Measurements from ENCODE around the gene PIPOX.

Gene PIPOX

DNA sequence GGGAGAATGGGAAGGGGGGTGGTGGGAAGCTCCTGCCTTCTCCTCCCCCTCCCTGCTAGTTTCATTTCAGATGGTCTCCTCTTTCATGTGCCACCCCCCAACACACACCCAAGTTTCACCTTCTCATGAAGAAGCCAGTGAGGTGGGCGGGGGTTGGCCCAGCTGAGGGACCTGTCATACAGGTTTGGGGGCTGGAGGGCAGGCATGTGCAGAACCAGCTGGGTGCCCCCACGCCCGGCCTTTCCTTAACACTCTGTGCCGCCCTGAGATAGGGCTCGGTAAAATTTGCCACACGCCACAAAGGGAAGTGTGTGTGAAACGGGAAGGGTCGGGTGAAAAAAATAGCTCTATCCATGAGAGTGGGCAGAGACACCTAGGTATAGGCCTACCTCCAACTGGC is 57.4 kb downstream of the PIPOX start:
- H4K20me1 ChIP-seq (ENCODE audit: insufficient read depth, low read length): no peaks in the 10 kb centered on the region
- H3K9me3 ChIP-seq (ENCODE audit: insufficient read depth, low read length): no peaks in the 10 kb centered on the region

DNA sequence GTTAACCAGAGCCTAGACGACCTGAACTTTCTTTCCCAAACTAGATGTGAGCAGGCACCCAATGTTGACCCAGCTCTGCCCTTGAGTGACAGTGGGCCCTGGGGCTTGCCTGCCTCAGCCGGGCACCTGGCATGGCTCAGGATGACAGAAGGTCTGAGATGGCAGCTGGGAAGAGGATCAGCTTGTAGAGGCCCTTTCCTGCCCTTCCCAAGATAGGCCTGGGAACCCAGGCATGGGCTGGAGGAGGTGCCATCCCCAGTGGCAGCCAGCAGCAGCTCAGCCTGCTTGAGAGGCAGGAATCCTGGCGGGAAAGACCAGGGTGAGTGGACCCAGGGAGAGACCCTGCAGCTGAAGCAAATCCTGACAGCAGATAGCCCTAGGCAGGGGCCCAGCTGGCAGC is 59.1 kb downstream of the PIPOX start:
- Histone ChIP-seq H3K9ac (ENCODE audit: low read length) (no peak overlapping the region), H3K9me3 (ENCODE audit: insufficient read depth, low read length) (no peaks in the 10 kb centered on the region), H3K27me3 (ENCODE audit: low read depth, low read length) (no peaks in the 10 kb centered on the region), H3K4me2 (ENCODE audit: low read length) (no peak overlapping the region), H3K4me3 (ENCODE audit: low read length) (no peak overlapping the region), H3K27ac (ENCODE audit: low read length) (no peak overlapping the region), H3K4me1 (ENCODE audit: low read length) (no peaks in the 10 kb centered on the region), H3K36me3 (replicated peaks; ENCODE audit: low read depth, low read length) (peaks cover 6% of the 10 kb centered on the region), H2AFZ (ENCODE audit: low read depth, low read length) (no peak overlapping the region), H3K79me2 (ENCODE audit: low read length) (no peaks in the 10 kb centered on the region), H4K20me1 (ENCODE audit: insufficient read depth, low read length) (no peaks in the 10 kb centered on the region)
- TF ChIP-seq EZH2phosphoT487 (IDR thresholded peaks at IDR 0.05; ENCODE audit: low read depth): no peak
- TF ChIP-seq, protein P1, sequence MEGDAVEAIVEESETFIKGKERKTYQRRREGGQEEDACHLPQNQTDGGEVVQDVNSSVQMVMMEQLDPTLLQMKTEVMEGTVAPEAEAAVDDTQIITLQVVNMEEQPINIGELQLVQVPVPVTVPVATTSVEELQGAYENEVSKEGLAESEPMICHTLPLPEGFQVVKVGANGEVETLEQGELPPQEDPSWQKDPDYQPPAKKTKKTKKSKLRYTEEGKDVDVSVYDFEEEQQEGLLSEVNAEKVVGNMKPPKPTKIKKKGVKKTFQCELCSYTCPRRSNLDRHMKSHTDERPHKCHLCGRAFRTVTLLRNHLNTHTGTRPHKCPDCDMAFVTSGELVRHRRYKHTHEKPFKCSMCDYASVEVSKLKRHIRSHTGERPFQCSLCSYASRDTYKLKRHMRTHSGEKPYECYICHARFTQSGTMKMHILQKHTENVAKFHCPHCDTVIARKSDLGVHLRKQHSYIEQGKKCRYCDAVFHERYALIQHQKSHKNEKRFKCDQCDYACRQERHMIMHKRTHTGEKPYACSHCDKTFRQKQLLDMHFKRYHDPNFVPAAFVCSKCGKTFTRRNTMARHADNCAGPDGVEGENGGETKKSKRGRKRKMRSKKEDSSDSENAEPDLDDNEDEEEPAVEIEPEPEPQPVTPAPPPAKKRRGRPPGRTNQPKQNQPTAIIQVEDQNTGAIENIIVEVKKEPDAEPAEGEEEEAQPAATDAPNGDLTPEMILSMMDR (IDR thresholded peaks at IDR 0.05; ENCODE audit: low read depth, low read length): no peak

More for the DNA sequence above, 57.4 kb downstream of the PIPOX start:
- Histone ChIP-seq H3K36me3 (replicated peaks; ENCODE audit: low read depth, low read length) (peaks cover 6% of the 10 kb centered on the region), H3K79me2 (ENCODE audit: low read length) (no peaks in the 10 kb centered on the region), H3K9ac (ENCODE audit: low read length) (no peak overlapping the region), H3K27ac (ENCODE audit: low read length) (no peak overlapping the region), H3K27me3 (ENCODE audit: low read depth, low read length) (no peaks in the 10 kb centered on the region), H3K4me3 (ENCODE audit: low read length) (no peak overlapping the region), H2AFZ (ENCODE audit: low read depth, low read length) (no peak overlapping the region), H3K4me1 (ENCODE audit: low read length) (no peaks in the 10 kb centered on the region), H3K4me2 (ENCODE audit: low read length) (no peak overlapping the region)
- no peak for TF ChIP-seq EZH2phosphoT487 (IDR thresholded peaks at IDR 0.05; ENCODE audit: low read depth)
- TF ChIP-seq, protein P1 (IDR thresholded peaks at IDR 0.05; ENCODE audit: low read depth, low read length): no peak

DNA sequence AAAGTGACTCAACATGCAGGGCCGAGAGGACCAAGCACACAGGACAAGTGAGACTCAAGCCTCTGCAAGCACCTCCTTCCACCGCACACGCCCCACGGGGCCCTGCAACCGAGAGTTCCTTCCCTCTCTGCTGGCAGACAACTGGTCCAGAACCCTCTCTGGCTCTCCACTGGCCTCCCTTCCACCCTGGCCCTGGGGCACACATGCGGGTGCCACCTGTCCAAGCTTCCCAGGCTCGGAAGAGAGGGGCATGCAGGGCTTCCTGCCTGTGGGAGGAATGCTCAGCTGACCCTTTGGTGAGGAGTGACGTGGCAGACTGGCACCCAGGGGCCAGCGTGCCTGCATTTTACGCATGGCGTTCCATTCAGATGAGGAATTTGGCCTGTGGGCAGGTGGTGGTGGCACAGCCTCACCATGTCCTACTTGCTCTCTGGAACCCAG is 59.8 kb downstream of the PIPOX start:
- H3K27ac ChIP-seq (ENCODE audit: low read length): no peak overlapping the region

DNA sequence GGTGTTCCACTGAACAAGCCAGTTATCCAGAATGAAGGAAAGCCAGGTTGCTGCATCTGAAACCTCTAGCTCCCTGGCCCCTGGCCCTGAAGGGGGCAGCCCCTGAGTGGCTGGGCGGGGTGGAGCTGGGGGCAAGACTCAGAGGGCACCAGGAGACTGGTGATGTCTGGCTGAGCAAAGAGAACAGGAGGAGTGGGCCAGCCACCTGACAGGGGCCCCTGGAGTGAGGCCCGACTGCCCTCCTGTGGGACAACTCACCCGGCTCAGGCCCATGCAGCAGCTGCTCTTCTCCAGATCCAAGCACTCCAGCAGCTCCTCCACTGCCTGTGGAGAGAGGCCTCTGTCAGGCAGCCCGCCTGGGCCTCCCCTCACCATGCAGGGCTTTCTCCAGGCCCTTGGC is 60.4 kb downstream of the PIPOX start:
- Histone ChIP-seq H3K4me3 (ENCODE audit: low read length) (no peak overlapping the region), H3K36me3 (replicated peaks; ENCODE audit: low read depth, low read length) (no peaks in the 10 kb centered on the region), H3K4me2 (ENCODE audit: low read length) (no peak overlapping the region), H3K27me3 (ENCODE audit: low read depth, low read length) (no peaks in the 10 kb centered on the region), H3K4me1 (ENCODE audit: low read length) (no peaks in the 10 kb centered on the region), H3K79me2 (ENCODE audit: low read length) (no peaks in the 10 kb centered on the region), H2AFZ (ENCODE audit: low read depth, low read length) (no peak overlapping the region), H3K9me3 (ENCODE audit: insufficient read depth, low read length) (no peaks in the 10 kb centered on the region), H3K27ac (ENCODE audit: low read length) (no peak overlapping the region), H4K20me1 (ENCODE audit: insufficient read depth, low read length) (no peaks in the 10 kb centered on the region), H3K9ac (ENCODE audit: low read length) (no peak overlapping the region)
- TF ChIP-seq, protein P1 (IDR thresholded peaks at IDR 0.05; ENCODE audit: low read depth, low read length): no peak
- no peak for TF ChIP-seq EZH2phosphoT487 (IDR thresholded peaks at IDR 0.05; ENCODE audit: low read depth)

More for the DNA sequence above, 59.8 kb downstream of the PIPOX start:
- TF ChIP-seq, protein P1 (IDR thresholded peaks at IDR 0.05; ENCODE audit: low read depth, low read length): no peak
- no peak for TF ChIP-seq EZH2phosphoT487 (IDR thresholded peaks at IDR 0.05; ENCODE audit: low read depth)
- no peak overlapping the region for H2AFZ ChIP-seq (ENCODE audit: low read depth, low read length)
- H3K27me3 ChIP-seq (ENCODE audit: low read depth, low read length): no peaks in the 10 kb centered on the region
- no peaks in the 10 kb centered on the region for H3K9me3 ChIP-seq (ENCODE audit: insufficient read depth, low read length)
- no peaks in the 10 kb centered on the region for H3K4me1 ChIP-seq (ENCODE audit: low read length)
- H3K9ac ChIP-seq (ENCODE audit: low read length): no peak overlapping the region
- no peaks in the 10 kb centered on the region for H4K20me1 ChIP-seq (ENCODE audit: insufficient read depth, low read length)
- no peak overlapping the region for H3K4me2 ChIP-seq (ENCODE audit: low read length)
- H3K79me2 ChIP-seq (ENCODE audit: low read length): no peaks in the 10 kb centered on the region
- no peak overlapping the region for H3K4me3 ChIP-seq (ENCODE audit: low read length)
- H3K36me3 ChIP-seq (replicated peaks; ENCODE audit: low read depth, low read length): peaks cover 1% of the 10 kb centered on the region
